Middle frontal gyrus (tissue), 1 donor: Measurements from ENCODE around the gene GPATCH8.
"Not testable (repeated sequence)": the region's sequence is repeated elsewhere in the genome, so short reads cannot be mapped to it uniquely, and the experiment has no call there.

Source experiments
- DNase-seq: peaks from one replicate; pipeline ENCODE4 v3.0.0-alpha.2; 2015; ENCODE audit warnings: low spot score; ENCODE audit errors: extremely low spot score

Gene GPATCH8

DNA sequence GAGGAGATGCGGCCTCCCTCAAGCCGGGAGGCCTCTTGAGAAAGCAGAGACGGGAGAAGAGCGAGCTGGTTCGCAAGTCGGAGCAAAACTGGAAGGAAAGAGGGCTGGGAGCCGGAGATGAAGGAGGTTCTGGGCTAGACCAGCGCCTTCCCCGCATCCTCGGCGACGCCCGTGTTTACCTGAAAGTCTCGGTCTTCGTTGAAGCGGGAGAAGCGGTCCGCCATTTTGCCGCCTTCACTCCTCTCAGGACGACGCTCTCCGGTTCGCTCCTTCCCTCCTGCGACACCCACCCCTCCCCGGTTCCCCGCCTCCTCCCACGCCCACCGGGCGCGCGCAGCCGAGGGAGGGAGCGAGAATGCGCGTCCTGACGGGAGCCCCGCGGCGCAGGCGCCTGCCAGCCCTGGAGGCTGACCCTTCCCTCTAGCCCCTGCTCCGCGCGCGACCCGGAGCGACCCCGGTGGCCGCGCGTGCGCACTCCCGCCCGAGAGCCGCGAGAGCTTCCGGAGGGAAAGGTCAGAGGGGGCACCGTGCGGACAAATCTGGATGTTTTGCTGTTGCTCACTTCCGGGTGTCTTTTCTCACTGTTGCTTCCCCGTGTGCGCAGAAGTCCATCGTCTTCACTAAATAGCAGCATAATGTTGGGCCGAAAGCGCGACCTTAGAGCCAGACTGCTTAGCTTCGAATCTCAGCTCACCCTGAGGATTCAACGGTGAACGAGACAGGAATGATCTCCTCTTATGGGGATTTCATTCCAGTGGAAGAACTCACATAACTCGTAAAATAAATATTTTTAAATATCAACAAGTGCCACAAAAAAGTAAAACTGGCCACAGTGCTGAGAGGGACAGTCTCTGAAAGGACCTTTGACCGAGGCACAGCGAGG lies at the start of gene GPATCH8:
GPATCH8 (minus strand) TSS at position 260 of the 883 bp plus-strand sequence; CDS start at position 224, 36 bp downstream.
- DNase-seq: peak; percentile 86

DNA sequence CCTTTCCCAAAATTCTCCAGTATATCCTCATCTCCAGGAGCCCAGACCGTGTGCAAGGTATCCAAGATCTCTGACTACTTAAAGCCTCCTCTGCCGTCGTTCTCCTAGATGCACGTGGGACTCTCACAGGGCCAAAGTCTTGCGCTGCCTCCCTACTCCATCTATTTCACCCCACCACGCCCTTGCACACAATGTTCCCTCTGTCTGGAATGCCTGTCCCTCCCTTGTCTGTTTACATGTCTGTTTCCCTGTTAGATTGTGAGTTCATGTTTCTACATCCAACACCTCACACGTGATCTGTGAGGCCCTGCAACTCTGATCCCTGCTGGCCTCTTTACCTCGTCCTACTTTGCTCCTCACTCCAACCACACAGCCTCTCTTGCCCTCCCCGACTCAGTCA lies 49.2 kb upstream of the GPATCH8 start:
- no peak for DNase-seq

DNA sequence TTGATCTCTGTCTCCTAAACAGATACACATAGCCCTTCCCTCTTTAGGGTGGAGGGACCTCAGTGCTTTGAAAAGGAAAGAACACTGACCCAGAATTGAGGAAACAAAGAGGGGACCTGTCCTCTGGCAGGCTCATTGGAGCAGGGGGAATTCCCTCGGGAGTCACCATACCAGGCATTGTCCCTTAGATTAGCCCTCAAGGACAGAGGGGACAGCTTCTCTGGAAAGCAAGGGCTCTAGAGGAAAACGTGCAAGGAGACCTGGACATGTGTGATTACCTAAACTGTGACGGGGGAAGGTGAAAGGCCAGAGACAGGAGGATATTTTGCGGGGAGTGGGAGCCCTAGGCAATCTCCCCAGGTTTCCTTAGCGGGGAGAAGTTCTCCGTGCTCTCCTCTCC lies 46.5 kb upstream of the GPATCH8 start:
- DNase-seq: no peak

DNA sequence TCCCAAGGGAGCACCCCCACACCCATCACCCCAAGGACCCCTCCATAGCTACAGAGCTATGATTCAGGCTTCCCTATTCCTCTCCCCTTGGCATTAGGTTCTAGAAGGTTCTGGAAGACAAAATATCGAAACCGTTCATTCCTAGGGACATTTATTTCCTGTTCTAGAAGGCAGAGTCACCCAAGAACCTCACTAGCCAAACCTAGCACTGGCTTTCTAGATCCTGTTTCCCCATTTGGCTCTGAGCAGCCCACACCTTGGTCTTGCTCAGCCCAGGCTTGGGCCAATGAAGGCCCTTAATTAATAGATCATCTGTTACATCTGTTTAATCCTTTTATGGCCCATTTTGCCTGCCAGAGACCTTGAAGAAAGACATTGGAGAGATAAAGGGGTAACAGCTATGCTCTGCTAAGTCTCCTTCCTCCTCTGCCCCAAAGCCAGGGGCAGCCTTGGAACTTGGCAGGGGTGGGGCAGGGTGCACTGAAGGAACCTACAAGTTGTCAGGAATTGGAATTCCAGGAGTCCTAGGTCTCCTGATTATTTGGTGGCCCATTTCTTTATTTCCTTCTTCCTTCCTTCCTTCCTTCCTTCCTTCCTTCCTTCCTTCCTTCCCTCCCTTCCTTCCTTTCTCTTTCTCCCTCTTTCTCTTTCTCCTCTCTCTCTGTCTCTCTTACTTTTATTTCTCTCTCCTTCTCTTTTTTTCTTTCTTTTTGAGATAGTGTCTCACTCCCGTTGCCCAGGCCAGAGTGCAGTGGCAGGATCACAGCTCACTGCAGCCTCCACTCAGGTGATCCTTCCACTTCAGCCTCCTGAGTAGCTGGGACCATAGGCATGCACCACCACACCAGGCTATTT lies 45.4 kb upstream of the GPATCH8 start:
- no peak for DNase-seq

DNA sequence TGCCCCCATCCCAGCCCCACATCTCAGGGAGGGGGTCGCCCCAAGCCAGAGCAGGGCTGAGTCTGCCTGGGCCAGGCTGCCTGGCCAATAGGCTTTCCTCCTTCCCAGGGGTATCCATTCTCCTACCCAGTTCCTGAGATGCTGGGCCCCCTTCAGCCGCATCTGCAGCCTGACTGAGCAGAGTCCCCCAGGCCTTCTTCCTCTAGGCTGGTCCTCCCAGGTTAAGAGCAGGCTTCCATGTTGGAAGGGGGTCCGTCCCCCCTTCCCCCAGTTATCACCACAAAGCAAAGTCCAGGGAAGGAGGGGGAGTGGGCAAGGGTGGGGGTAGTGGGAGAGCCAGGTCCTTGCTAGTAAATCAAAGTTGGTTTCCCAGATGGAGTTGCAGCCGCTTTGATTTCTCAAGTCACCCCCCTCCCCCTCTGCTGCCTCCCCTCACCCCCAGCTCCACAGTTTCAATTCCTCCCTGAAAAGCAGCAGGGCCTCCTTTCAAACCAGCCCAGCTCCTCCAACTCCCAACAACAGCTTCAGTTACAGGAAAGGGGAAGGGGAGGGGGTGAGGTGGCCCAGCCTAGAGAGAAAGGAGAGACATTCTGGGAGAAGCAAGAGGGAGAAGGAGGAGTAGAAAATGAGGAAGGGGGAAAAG lies 44.5 kb upstream of the GPATCH8 start:
- DNase-seq: no peak

DNA sequence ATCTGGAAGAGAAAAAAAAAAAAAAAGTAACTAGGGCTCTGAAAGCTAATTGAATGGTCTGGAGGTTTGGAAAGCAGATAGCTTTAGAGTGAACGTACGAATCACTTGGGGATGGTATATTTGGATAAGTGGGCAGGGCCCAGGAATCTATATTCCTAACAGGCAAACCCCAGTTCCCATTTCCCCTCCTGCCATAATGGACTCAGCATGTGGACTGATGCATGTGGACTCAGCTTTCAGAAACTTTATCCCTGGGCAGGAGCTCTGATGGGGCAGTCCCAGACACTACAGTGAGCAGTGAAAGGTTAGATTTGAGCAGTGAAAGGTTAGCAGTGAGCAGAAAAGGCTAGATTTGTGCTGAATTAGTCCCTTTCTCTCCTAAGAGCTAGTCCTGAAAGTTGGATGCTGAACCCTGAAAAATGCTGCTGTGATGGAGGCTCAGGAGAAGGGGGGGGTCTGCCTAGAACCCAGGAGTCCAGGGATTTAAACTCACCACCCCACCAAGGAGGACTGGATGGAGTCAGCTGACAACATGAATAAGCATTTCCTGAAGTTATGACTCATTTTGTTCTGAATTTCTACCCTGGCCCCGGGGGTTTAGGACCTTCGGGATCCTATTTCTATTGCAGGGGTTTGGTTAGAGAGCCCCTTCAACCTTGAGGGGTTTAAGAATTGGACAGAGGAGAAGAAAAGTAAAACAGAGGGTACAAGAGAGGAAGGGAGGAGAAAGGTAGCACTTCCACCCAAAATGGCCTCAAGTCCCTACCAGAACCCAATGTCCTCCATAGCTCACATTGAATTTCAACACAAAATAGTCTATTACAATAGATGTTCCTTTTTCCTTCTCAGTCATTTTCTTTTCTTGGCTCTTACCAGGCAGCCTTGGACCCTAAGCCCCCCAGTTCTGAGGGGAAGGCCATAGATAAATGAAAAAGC lies 43.7 kb upstream of the GPATCH8 start:
- no peak for DNase-seq

DNA sequence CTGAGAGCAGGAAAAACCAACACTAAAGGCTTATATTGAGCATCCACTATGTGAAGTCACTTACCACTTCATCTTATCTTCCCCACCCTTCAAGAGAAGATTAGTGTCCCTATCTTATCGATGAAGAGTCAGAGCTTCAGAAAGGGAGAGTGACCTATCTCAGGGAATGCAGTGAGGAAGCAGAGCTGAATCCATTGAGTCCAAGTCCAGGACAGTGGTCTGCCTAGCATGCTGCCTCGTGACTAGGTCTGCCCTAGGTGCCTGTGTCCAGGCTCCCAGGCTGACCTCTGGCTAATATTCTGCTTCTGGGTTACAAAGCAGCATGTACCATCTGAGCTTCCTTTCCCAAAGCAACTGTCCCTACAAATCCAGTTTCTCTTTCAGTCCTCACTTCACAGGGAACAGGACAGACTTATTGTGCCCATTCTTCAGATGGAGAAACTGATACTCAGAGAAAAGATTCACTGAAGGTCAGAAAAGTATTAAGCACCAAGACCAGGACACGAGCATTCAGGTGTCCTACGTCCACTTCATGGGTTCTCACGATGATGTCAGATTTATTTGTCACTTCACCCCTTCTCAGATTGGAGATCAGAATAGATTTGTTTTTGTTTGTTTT lies 40.8 kb upstream of the GPATCH8 start:
- no peak for DNase-seq

DNA sequence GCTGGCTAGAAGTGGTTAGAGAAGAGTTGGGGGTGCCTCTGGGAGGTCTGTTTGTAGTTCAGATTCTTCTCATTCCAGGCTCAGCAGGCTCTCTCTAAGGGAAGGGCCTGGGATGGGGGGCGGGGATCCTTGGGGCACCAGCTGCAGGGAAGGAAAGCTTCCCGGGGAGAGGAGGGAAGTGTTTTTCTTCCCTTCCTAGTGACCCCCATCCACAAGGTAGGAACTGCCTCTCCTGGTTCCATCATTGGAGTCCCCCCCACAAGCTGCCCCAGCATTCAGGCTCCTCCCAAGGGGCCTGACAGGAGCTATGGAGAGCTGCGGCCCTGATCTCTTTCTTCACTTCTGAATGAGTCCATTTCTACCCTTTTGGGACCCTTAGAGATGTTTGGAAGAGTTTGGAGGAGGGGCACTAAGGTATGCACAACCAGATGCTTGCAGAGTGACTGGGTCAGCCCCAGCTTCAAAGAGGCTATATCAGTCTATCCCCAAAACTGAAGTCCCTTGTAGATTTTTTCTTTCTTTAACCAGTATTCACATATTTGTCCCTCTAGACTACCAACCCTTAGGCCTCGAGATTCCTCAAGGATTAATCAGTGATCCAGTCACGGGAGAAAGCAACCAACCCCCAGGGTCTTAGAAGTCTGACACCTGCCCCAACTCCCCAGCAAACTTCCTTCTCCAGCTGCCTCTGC lies 40.2 kb upstream of the GPATCH8 start:
- DNase-seq: no peak

DNA sequence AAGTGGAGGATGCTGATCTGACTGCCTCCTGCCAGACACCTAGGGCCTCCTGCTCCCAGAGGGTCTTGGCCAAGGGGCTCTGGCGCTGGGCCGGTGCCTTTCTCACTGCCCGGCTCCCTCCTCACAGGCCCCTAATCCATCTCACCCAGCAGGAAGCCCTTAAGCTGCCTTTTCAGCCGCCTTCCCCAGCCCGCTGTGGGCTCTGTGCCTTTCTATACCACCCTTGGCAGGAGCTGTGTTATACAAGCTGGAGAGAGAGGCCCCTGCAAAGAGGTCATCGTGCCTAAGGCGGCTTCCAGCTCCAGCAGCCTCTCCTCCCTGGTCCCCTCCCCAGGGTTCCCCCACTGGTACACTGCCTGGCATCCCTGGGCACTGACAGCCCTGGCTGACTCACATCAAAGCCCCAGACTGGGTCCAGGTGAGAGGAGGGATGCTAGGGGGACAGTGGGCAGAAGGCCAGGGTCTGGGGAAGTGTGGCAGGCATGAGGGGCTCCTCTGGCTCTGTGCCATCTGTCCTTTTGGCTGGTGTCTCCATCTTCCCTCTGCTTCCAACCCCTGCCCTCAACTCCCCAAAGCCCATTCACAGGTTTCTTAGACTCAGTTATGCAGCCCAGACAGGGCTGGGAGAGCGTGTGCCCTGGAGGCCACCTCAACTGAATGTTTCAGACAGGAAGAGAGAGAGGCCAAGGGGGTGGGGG lies 38.8 kb upstream of the GPATCH8 start:
- no peak for DNase-seq

DNA sequence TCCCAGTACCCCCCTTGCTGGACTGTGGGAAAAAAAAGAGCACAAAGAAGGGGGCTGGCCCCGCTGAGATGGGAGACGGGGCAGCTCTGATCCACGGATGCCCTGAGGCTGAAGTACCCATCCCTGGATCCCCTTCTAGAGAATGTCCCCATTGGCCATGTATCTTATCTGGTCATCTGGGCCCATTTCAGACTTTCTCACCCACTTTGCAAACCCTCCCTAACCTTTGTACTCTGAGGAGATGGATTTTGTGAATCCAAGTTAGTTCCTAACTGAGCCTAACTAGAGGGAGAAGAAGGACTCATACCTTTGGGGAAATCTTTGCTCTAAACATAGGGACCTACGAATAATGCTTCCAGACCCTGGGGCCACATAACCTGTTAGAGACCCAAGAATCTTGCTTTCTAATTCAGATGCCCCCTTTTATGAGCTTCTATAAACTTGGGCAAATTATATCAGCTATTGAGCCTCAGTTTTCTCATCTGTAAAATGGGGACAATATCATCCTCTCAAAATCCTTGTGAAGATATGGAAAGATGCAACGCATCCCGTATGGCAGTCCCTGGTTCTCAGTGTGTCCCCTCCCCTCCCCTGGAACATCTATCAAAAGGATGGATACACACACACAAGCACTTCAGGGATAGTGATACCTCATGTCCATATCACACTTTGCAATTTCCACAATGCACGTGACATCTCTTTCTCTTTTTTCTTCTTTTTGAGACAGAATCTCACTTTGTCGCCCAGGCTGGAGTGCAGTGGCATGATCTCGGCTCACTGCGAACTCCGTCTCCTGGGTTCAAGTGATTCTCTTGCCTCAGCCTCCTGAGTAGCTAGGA lies 37.3 kb upstream of the GPATCH8 start:
- DNase-seq: no peak

DNA sequence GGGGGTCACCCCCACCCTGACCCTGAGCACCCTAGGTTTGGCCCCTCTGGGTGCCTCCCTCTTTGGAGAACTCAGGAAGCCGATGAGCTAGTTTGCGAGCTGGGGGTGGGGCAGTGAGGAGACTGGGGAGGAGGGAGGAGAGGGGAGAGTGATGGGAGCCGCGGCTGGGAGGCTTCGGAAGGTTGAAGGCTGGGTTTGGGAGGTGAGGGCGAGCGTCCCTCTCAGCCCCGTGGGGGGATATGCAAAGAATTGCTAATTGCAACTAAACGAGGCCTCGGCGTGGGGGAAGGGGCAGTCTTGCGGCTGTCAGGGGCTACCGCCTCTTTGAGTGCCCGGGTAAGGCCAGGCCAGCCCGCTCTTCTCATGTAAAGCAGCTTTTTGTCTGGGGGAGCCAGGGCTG lies 36.5 kb upstream of the GPATCH8 start:
- DNase-seq: no peak

DNA sequence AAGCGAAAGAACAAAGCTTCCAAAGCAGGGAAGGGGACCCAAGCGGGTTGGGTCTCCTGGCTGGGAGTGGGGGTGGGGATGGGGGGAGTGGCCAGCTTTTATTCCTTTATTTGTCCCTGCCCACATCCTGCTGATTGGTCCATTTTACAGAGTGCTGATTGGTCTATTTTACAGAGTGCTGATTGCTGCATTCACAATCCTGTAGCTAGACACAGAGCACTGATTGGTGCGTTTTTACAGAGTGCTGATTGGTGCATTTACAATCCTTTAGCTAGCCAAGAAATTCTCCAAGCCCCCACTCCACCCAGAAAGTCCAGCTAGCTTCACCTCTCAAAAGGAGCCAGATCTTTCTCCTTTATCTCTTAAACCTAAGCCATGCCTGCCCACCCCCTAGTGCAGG lies 34.7 kb upstream of the GPATCH8 start:
- DNase-seq: not testable (repeated sequence)

DNA sequence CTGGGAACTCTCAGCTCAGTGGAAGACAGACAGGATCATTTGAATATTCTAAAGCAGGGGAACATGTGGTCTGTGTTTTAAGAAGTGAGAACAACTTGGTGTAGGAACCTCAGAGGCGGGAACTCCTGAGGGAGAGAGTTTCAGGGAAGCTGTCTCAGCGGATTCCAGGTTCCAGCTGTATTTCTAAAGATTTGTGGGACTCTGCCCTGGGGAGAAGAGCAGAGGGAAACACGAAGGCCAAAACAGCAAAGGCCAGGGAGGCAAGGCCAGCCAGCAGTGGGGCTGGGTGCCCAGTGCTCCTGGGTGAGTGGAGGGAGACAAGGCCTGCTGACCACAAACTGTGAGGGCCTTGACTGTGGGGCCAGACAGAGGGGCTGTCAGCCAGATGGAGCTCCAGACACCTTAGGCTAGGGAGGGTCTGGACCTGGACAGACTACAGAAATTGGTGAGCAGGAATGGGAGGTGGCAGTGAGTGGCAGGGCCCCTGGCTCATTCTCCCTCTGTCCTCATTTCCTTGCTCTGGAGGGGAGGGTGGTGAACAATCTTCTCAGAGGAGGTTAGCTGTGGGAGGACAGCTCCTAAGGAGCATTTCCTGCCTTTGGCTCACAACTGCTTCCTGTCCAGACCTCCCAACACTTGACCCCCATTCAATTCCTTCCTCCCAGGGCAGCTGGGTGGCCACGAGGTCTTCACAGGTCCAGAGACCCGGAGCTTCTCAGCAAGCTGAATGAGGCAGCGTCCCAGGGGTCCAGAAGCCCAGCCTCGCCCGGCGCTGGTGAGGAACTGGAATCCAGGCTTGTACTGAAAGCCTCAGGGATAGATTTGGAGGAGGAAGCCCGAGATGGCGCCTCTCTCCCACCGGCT lies 33.1 kb upstream of the GPATCH8 start:
- no peak for DNase-seq

DNA sequence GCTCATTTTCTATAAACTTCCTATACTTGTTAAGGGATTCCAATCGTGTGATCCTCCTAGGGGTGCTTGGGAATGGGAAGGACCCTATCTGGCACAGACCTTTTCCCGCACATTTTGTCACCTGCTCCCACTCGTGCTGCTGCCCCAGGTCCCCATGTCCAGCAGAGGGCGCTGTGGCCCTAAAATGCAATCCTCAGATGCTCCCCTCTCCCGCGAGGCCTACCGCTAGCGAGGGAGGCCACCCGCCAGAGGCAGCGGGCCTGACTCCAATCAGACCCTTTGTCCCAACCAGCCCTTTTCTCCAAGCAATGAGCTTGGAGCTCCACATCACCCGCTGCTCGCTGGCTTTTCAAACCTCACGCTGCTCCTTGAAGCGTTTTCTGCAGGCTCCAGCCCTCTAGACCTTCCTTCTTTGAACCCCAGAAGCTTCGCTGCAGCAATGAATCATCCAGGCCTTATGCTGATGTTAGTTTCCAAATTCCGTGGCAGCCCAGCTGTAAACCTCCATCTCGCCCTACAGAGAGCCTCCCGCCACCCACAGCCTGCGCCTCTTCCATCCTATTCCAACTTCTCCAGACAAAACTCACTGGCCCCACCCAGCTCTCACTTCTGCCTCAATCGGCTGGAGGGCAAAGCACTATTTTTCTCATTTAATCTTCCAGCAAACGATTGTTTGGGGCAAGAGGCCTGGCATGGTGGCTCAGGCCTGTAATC lies 30.5 kb upstream of the GPATCH8 start:
- DNase-seq: peak; percentile 45

DNA sequence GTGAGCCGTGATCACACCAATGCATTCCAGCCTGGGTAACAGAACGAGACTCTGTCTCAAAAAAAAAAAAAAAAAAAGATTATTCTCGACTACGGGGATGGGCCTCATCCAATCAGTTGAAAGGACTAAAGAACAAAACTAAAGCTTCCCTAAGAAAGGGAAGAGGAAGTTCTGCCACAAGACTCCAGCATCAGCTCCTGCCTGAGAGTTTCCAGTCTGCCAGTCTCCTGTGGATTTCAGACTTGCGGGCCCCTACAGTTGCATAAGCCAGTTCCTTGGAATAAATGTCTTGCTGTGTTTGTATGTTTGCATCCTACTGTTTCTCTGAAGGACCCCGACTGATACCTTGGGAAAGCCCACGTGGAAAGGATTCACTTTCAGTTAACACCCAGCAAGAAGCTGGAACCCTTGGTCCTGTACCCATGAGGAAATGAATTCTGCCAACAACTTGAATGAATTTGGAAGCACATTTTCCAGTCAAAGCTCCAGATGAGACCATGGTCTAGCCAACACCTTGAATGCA lies 27.8 kb upstream of the GPATCH8 start:
- DNase-seq: no peak

DNA sequence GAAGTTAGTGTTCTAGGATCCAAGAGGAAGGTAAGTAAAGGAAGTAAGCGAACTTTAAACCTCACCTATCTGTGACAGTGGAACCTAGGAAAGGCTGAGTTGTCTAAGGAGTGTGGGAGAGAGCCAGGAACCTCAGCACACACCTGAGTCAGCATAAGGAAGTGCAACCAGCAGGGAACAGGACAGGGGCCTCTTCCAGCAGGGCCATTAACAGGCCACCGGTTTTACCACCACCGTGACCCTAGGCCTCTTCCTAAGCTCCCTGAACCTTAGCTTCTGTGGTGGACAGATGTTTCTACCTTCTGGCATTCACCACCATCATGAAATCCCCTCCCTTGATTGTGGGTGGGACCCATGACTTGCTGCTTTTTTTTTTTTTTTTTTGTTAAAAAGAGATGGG lies 26.7 kb upstream of the GPATCH8 start:
- DNase-seq: no peak
